H9 (cell line): ENCODE results near the gene PACSIN2. TPM values are rescaled to one million over a fixed set of nuclear protein-coding genes. Genes with fewer than 3 reads are reported as not detected.

Experiments
- DNase-seq: peaks from one replicate; pipeline ENCODE4 v3.0.0-alpha.2; 2017
- H2AFZ ChIP-seq: one replicate; pipeline ENCODE4 v1.6.1; 2013; ENCODE audit warnings: mild to moderate bottlenecking, low read length, control low read depth, moderate library complexity
- H2AK5ac ChIP-seq: 2 replicates; pipeline ENCODE4 v1.6.1; 2013; ENCODE audit warnings: low read length, control low read depth, mixed read lengths; ENCODE audit not compliant: insufficient read length
- H2BK120ac ChIP-seq: one replicate; pipeline ENCODE4 v1.6.1; 2013; ENCODE audit warnings: low read depth, mild to moderate bottlenecking, low read length, control low read depth, inconsistent platforms; ENCODE audit not compliant: poor library complexity, severe bottlenecking
- H2BK12ac ChIP-seq: 2 replicates; pipeline ENCODE4 v1.6.1; 2013; ENCODE audit warnings: low read length, control low read depth, mixed read lengths, low read depth; ENCODE audit not compliant: insufficient read length
- H2BK15ac ChIP-seq: 2 replicates; pipeline ENCODE4 v1.6.1; 2013; ENCODE audit warnings: low read depth, low read length, control low read depth
- H2BK20ac ChIP-seq: one replicate; pipeline ENCODE4 v1.6.1; 2013; ENCODE audit warnings: low read depth, mild to moderate bottlenecking, low read length, control low read depth, inconsistent platforms; ENCODE audit not compliant: poor library complexity, severe bottlenecking
- H2BK5ac ChIP-seq: 2 replicates; pipeline ENCODE4 v1.6.1; 2013; ENCODE audit warnings: low read length, control low read depth, mixed read lengths; ENCODE audit not compliant: insufficient read length
- H3K14ac ChIP-seq: 2 replicates; pipeline ENCODE4 v1.6.1; 2013; ENCODE audit warnings: low read length, control low read depth; ENCODE audit not compliant: insufficient read depth
- H3K18ac ChIP-seq: 2 replicates; pipeline ENCODE4 v1.6.1; 2013; ENCODE audit warnings: low read depth, mild to moderate bottlenecking, mixed read lengths, low read length, control low read depth; ENCODE audit not compliant: insufficient read length
- H3K23ac ChIP-seq: 2 replicates; pipeline ENCODE4 v1.6.1; 2013; ENCODE audit warnings: low read length, control low read depth, mixed read lengths, low read depth; ENCODE audit not compliant: insufficient read length
- H3K23me2 ChIP-seq: 2 replicates; pipeline ENCODE4 v1.6.1; 2013; ENCODE audit warnings: low read depth, mild to moderate bottlenecking, mixed read lengths, low read length, control low read depth; ENCODE audit not compliant: insufficient read length, poor library complexity, severe bottlenecking
- H3K27ac ChIP-seq: 2 replicates; pipeline ENCODE4 v1.5.1; 2013; ENCODE audit warnings: low read length, control low read depth, mixed read lengths, low read depth; ENCODE audit not compliant: insufficient read length
- H3K27me3 ChIP-seq: 2 replicates; pipeline ENCODE4 v1.6.1; 2013; ENCODE audit warnings: low read length, control low read depth, inconsistent platforms; ENCODE audit not compliant: insufficient read depth
- H3K4ac ChIP-seq: 2 replicates; pipeline ENCODE4 v1.6.1; 2013; ENCODE audit warnings: low read depth, mild to moderate bottlenecking, control low read depth, inconsistent platforms, low read length, moderate library complexity
- H3K4me1 ChIP-seq: 2 replicates; pipeline ENCODE4 v1.6.1; 2013; ENCODE audit warnings: low read length, control low read depth, inconsistent platforms; ENCODE audit not compliant: insufficient read depth
- H3K4me2 ChIP-seq: 2 replicates; pipeline ENCODE4 v1.6.1; 2013; ENCODE audit warnings: low read length, control low read depth, mixed read lengths; ENCODE audit not compliant: insufficient read length, insufficient read depth
- H3K56ac ChIP-seq: 2 replicates; pipeline ENCODE4 v1.6.1; 2013; ENCODE audit warnings: low read depth, mild to moderate bottlenecking, mixed read lengths, low read length, control low read depth; ENCODE audit not compliant: insufficient read length
- H3K79me1 ChIP-seq: 2 replicates; pipeline ENCODE4 v1.6.1; 2013; ENCODE audit warnings: low read depth, mild to moderate bottlenecking, moderate library complexity, low read length, control low read depth, inconsistent platforms; ENCODE audit not compliant: insufficient read depth, poor library complexity, severe bottlenecking
- H3K79me2 ChIP-seq: 2 replicates; pipeline ENCODE4 v1.6.1; 2013; ENCODE audit warnings: low read length, control low read depth, inconsistent platforms; ENCODE audit not compliant: insufficient read depth
- H3K9ac ChIP-seq: 2 replicates; pipeline ENCODE4 v1.6.1; 2013; ENCODE audit warnings: low read length, control low read depth, mixed read lengths; ENCODE audit not compliant: insufficient read length; ENCODE audit errors: extremely low read depth
- H3K9me3 ChIP-seq: one replicate; pipeline ENCODE4 v1.6.1; 2013; ENCODE audit warnings: low read depth, low read length, inconsistent platforms; ENCODE audit not compliant: control insufficient read depth
- H3T11ph ChIP-seq: one replicate; pipeline ENCODE4 v1.6.1; 2013; ENCODE audit warnings: mild to moderate bottlenecking, low read length, control low read depth, inconsistent platforms
- H4K20me1 ChIP-seq: one replicate; pipeline ENCODE4 v1.6.1; 2013; ENCODE audit not compliant: control insufficient read depth, insufficient read length, insufficient read depth
- H4K5ac ChIP-seq: 2 replicates; pipeline ENCODE4 v1.6.1; 2013; ENCODE audit warnings: low read depth, mild to moderate bottlenecking, mixed read lengths, low read length, control low read depth; ENCODE audit not compliant: insufficient read length
- H4K8ac ChIP-seq: replicated peaks from 2 replicates; pipeline ENCODE4 v1.6.1; 2013; ENCODE audit warnings: low read length, control low read depth, mixed read lengths, low read depth; ENCODE audit not compliant: insufficient read length
- H4K91ac ChIP-seq: 2 replicates; pipeline ENCODE4 v1.6.1; 2013; ENCODE audit warnings: low read depth, mild to moderate bottlenecking, moderate library complexity, mixed read lengths, low read length, control low read depth; ENCODE audit not compliant: insufficient read length
- H3K27ac Mint-ChIP-seq, 3 experiments: 2 replicates in 2 of 3; 3 replicates in 1 of 3; pipeline ENCODE4 v1.8.0; 2020 to 2021; ENCODE audit warnings: mixed read lengths in 3 of 3, mild to moderate bottlenecking in 1 of 3, moderate library complexity in 1 of 3
- H3K27me3 Mint-ChIP-seq: 2 replicates; pipeline ENCODE4 v1.8.0; 2021; ENCODE audit warnings: low read depth, mild to moderate bottlenecking, moderate library complexity, mixed read lengths
- H3K36me3 Mint-ChIP-seq, 3 experiments: 2 replicates in 2 of 3; 3 replicates in 1 of 3; pipeline ENCODE4 v1.8.0; 2020 to 2021; ENCODE audit warnings: low read depth in 3 of 3, mixed read lengths in 3 of 3; ENCODE audit not compliant: insufficient read depth in 1 of 3
- H3K4me1 Mint-ChIP-seq, 2 experiments: 2 replicates each; pipeline ENCODE4 v1.8.0; 2020; ENCODE audit warnings: mixed read lengths in 2 of 2
- H3K4me3 Mint-ChIP-seq, 2 experiments: 2 replicates in 1 of 2; 3 replicates in 1 of 2; pipeline ENCODE4 v1.8.0; 2020 to 2021; ENCODE audit warnings: mild to moderate bottlenecking in 2 of 2, mixed read lengths in 2 of 2, moderate library complexity in 1 of 2
- H3K9me3 Mint-ChIP-seq, 2 experiments: 2 replicates in 1 of 2; 3 replicates in 1 of 2; pipeline ENCODE4 v1.8.0; 2020; ENCODE audit warnings: mild to moderate bottlenecking in 2 of 2, mixed read lengths in 2 of 2, moderate library complexity in 1 of 2
- CTCF ChIP-seq: fragments of 200-600 bp; sonication (generic); conservative IDR thresholded peaks from 3 replicates; pipeline ENCODE4 v1.8.0; 2021; ENCODE audit warnings: antibody characterized with exemption, mild to moderate bottlenecking
- WGBS: extraction: QIAGEN DNeasy Blood & Tissue Kit; methylation state at CpG from one replicate; pipeline ENCODE4 v1.1.7; 2013; ENCODE audit warnings: missing lambda C conversion rate, low lambda C conversion rate, mixed read lengths; ENCODE audit not compliant: insufficient read length; ENCODE audit errors: extremely low coverage; 5-methylcytosine and 5-hydroxymethylcytosine counted together
- total RNA-seq: library from RNA; stranded (reverse); gene quantifications from 2 replicates; pipeline ENCODE4 v1.2.1, GENCODE V29; 2021

PACSIN2 gene
- total RNA-seq, 1 experiment from 2014 or later = 62.3 TPM

- Histone ChIP-seq H2BK5ac (no peak overlapping the region), H3K23me2 (peaks cover 2% of the 10 kb centered on the region), H3K9ac (no peak overlapping the region), H3K56ac (no peak overlapping the region), H4K5ac (no peak overlapping the region), H3K27ac (no peak overlapping the region), H3K4me1 (no peaks in the 10 kb centered on the region; the same call in 1 of the 2 replicates), H2BK20ac (no peak overlapping the region), H2AK5ac (no peak overlapping the region), H2AFZ (no peak overlapping the region), H3K23ac (no peak overlapping the region), H2BK120ac (no peak overlapping the region), H3K9me3 (no peaks in the 10 kb centered on the region), H2BK12ac (no peak overlapping the region), H3K14ac (no peak overlapping the region), H3K79me1 (peaks cover 6% of the 10 kb centered on the region), H2BK15ac (no peak overlapping the region), H3K4ac (no peak overlapping the region), H3K27me3 (no peaks in the 10 kb centered on the region), H3T11ph (no peak overlapping the region), H3K18ac (no peak overlapping the region), H3K79me2 (peaks cover 13% of the 10 kb centered on the region; the same call in 1 of the 2 replicates), H4K20me1 (peaks cover 2% of the 10 kb centered on the region), H4K8ac (no peak overlapping the region), H4K91ac (no peak overlapping the region), H3K4me2 (no peak overlapping the region)
- no CpG with 5 or more reads among the region's 3 CpGs for WGBS
- DNase-seq = no peak
- H3K27ac Mint-ChIP-seq = no peak overlapping the region; a peak in 1 of 7 replicates
- no peak overlapping the region; a peak in 1 of 5 replicates for H3K4me3 Mint-ChIP-seq
- H3K4me1 Mint-ChIP-seq = peaks cover 41 to 49% of the 10 kb centered on the region in 2 experiments
- peaks cover 20 to 28% (median 21%) of the 10 kb centered on the region in 3 experiments for H3K36me3 Mint-ChIP-seq
- H3K9me3 Mint-ChIP-seq = peaks cover 15 to 17% of the 10 kb centered on the region in 2 experiments
- no peak for TF ChIP-seq CTCF
- H3K27me3 Mint-ChIP-seq = peaks cover 2% of the 10 kb centered on the region; the same call in 1 of the 2 replicates
These were observed 40.7 kb downstream of the PACSIN2 start for GRCh38 chr22:42974223-42974622.
